ENCODE data around the gene NT5C2. TPM values are rescaled to one million over a fixed set of nuclear protein-coding genes. Genes with fewer than 3 reads are reported as not detected.
"Not testable (repeated sequence)": the region's sequence is repeated elsewhere in the genome, so short reads cannot be mapped to it uniquely, and the experiment has no call there.

Gene NT5C2
- total RNA-seq, 4 donors from 2014 or later: 39.6 to 86.5 (median 50.7) TPM

DNA sequence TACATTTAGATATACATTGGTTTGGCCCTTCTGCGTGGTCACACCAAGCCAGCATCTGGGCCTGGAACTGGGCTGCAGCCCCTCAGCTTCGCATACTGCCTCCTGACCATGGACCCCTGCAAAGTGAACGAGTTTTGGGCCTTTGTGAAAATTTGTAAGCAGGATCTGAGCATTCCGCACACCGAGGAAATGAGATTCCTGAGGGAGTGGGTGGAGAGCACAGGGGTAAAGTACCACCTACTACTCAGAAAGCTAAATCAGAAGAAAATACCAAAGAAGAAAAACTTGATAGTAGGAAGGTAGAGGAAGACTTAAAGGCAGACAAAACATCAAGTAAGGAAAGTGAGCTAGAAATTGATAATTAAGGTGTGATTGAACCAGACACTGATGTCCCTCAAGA, 22.5 kb upstream of the NT5C2 start:
- Histone ChIP-seq H3K4me1 (no peaks in the 10 kb centered on the region), H3K9me3 (peaks cover 0 to under 1% (median 0%) of the 10 kb centered on the region in 4 donors), H3K27ac (no peak overlapping the region), H3K27me3 (no peaks in the 10 kb centered on the region), H3K4me3 (no peak overlapping the region), H3K36me3 (no peaks in the 10 kb centered on the region)
- TF ChIP-seq POLR2A (IDR thresholded peaks at IDR 0.05): no peak
- no peak for TF ChIP-seq CTCF (IDR thresholded peaks at IDR 0.05)
- no peak for DNase-seq

- not testable (repeated sequence) for H3K4me3 ChIP-seq, H3K27ac ChIP-seq, H3K4me1 ChIP-seq, H3K9me3 ChIP-seq, H3K36me3 ChIP-seq, H3K27me3 ChIP-seq, DNase-seq
Measured at GRCh38 chr10:103210262-103210661, 17.2 kb upstream of the NT5C2 start.

DNA sequence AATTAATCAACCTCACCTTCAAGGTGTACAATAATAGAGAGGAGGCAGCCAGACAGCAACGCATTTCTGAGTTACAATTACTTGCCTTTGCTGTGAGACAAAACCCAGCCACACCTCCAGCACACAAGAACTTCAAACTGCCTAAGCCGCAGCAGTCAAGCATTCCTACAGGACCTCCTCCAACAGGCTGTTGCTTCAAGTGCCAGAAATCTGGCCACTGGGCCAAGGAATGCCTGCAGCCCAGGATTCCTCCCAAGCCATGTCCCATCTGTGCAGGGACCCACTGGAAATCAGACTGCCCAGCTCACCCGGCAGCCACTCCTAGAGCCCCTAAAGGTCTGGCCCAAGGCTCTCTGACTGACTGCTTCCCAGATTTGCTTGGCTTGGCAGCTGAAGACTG, 14.6 kb upstream of the NT5C2 start:
- not testable (repeated sequence) for H3K4me3 ChIP-seq, DNase-seq, H3K4me1 ChIP-seq, H3K36me3 ChIP-seq, H3K27ac ChIP-seq, H3K27me3 ChIP-seq, H3K9me3 ChIP-seq

- no peak for DNase-seq
- H3K27me3 ChIP-seq: no peaks in the 10 kb centered on the region
- no peaks in the 10 kb centered on the region for H3K36me3 ChIP-seq
- peaks cover 0 to 5% (median 2%) of the 10 kb centered on the region in 4 donors for H3K9me3 ChIP-seq
- H3K27ac ChIP-seq: no peak overlapping the region
- H3K4me1 ChIP-seq: no peaks in the 10 kb centered on the region
- no peak for TF ChIP-seq POLR2A (IDR thresholded peaks at IDR 0.05)
- no peak for TF ChIP-seq CTCF (IDR thresholded peaks at IDR 0.05)
- no peak overlapping the region for H3K4me3 ChIP-seq
Measured at GRCh38 chr10:103207141-103207540, 14.1 kb upstream of the NT5C2 start.

GRCh38 chr10:103206715-103207114, 13.6 kb upstream of the NT5C2 start:
- H3K4me1 ChIP-seq, DNase-seq, H3K36me3 ChIP-seq, H3K27me3 ChIP-seq, H3K27ac ChIP-seq, H3K4me3 ChIP-seq, H3K9me3 ChIP-seq: not testable (repeated sequence)

- not testable (repeated sequence) for H3K36me3 ChIP-seq, H3K4me3 ChIP-seq, H3K9me3 ChIP-seq, H3K27me3 ChIP-seq, DNase-seq, H3K4me1 ChIP-seq, H3K27ac ChIP-seq
Measured at GRCh38 chr10:103205401-103205800, 12.3 kb upstream of the NT5C2 start.

- H3K27me3 ChIP-seq: no peaks in the 10 kb centered on the region
- H3K27ac ChIP-seq: no peak overlapping the region
- DNase-seq: no peak
- no peaks in the 10 kb centered on the region for H3K4me1 ChIP-seq
- H3K36me3 ChIP-seq: no peaks in the 10 kb centered on the region
- no peak for TF ChIP-seq CTCF (IDR thresholded peaks at IDR 0.05)
- TF ChIP-seq POLR2A (IDR thresholded peaks at IDR 0.05): no peak
- H3K4me3 ChIP-seq: no peak overlapping the region
- H3K9me3 ChIP-seq: no peaks in the 10 kb centered on the region
Measured at GRCh38 chr10:103204353-103205255, 11.5 kb upstream of the NT5C2 start.

DNA sequence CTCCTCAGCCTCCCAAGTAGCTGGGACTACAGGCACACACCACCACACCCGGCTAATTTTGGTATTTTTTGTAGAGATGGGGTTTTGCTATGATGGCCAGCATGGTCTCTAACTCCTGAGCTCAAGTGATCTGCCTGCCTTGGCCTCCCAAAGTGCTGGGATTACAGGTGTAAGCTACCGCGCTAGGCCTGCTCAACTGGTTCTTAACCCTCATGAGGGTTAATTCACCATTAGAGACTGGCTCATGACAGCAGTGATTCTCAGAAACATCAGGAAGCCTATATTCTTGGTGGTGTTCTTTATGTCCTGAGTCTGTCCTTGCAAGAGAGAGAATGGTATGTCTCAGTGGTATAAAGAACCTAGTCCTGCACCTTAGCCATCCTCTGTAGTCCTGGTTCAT, 10.4 kb upstream of the NT5C2 start:
- Histone ChIP-seq H3K9me3 (no peaks in the 10 kb centered on the region), H3K4me1 (no peaks in the 10 kb centered on the region), H3K27ac (no peak overlapping the region), H3K36me3 (no peaks in the 10 kb centered on the region), H3K27me3 (no peaks in the 10 kb centered on the region), H3K4me3 (no peak overlapping the region)
- DNase-seq: no peak
- TF ChIP-seq CTCF (IDR thresholded peaks at IDR 0.05) (no peak), POLR2A (IDR thresholded peaks at IDR 0.05) (no peak)
